Cortex of kidney (tissue), 1 donor: ENCODE data around the gene GOLT1B.

Experiments
- DNase-seq: peaks from one replicate; lab custom pipeline; 2025; lab: John Stamatoyannopoulos, UW

The GOLT1B gene

GRCh38 chr12:21566223-21566906, 64.8 kb downstream of the GOLT1B start:
- DNase-seq, result no peak

GRCh38 chr12:21566907-21567394, 65.4 kb downstream of the GOLT1B start:
- DNase-seq, result no peak
